ENCODE results near the gene SYNJ1. TPM values are rescaled to one million over a fixed set of nuclear protein-coding genes. Genes with fewer than 3 reads are reported as not detected.

Gene SYNJ1
- total and polyA plus RNA-seq, 2 of the 13 experiments (the other 11 are each of a cell fraction or from before 2014, with no cell fraction given) = 2.0 to 2.7 TPM

DNA sequence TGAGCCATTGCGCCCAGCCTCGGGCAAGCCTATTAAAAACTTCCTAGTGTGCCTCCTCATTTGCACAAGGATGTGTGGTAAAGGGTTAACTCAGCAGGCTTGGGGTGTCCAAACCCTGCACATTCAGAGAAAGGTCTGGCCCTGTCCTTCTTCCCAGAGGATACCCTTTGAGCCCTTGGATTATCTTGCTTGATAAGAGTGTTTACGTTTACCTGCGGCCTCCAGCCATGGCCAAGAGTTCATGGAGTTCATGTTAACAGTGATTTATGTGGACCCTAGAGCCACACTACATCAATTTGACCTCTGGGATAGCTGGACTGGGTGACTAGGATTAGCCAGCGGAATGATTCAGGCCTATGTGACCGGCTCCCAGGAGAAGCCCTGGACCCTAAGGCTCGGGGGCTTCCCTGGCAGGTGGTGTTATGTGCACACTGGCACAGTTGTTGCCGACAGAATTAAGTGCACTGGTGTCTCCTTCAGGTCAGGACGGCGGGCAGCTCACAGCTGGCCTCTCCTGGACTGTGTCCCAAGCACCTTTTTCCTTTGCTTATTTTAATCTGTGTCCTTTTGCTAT is 134.8 kb downstream of the SYNJ1 start (continued):
- peak; percentile 97 for TF ChIP-seq ZNF788 (CRISPR knock-in tag; IDR thresholded peaks at IDR 0.05; ENCODE audit: borderline replicate concordance)
- TF ChIP-seq, protein P1, sequence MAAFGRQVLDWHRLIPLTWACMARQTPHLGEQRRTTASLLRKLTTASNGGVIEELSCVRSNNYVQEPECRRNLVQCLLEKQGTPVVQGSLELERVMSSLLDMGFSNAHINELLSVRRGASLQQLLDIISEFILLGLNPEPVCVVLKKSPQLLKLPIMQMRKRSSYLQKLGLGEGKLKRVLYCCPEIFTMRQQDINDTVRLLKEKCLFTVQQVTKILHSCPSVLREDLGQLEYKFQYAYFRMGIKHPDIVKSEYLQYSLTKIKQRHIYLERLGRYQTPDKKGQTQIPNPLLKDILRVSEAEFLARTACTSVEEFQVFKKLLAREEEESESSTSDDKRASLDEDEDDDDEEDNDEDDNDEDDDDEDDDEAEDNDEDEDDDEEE (CRISPR knock-in tag; IDR thresholded peaks at IDR 0.05) = 0 out of 2 replicates have a peak, but pooled peaks have one; percentile 26
- TF ChIP-seq ZSCAN9 (CRISPR knock-in tag; IDR thresholded peaks at IDR 0.05; ENCODE audit: borderline replicate concordance) = no peak; the same call in 1 of the 2 replicates
- TF ChIP-seq, protein P2, sequence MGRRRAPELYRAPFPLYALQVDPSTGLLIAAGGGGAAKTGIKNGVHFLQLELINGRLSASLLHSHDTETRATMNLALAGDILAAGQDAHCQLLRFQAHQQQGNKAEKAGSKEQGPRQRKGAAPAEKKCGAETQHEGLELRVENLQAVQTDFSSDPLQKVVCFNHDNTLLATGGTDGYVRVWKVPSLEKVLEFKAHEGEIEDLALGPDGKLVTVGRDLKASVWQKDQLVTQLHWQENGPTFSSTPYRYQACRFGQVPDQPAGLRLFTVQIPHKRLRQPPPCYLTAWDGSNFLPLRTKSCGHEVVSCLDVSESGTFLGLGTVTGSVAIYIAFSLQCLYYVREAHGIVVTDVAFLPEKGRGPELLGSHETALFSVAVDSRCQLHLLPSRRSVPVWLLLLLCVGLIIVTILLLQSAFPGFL (CRISPR knock-in tag; IDR thresholded peaks at IDR 0.05) = no peak
- no peak for TF ChIP-seq RBFOX2 (IDR thresholded peaks at IDR 0.05; ENCODE audit: low read depth, low read length)
- peak; percentile 92 for TF ChIP-seq FOXJ3 (CRISPR knock-in tag; IDR thresholded peaks at IDR 0.05; ENCODE audit: borderline replicate concordance)
- no peak for TF ChIP-seq SRF (IDR thresholded peaks at IDR 0.05; ENCODE audit: low read depth, low read length)
- peak; percentile 84 for TF ChIP-seq IRF2 (CRISPR knock-in tag; IDR thresholded peaks at IDR 0.05)
- TF ChIP-seq, protein P3, sequence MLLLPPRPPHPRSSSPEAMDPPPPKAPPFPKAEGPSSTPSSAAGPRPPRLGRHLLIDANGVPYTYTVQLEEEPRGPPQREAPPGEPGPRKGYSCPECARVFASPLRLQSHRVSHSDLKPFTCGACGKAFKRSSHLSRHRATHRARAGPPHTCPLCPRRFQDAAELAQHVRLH (CRISPR knock-in tag; IDR thresholded peaks at IDR 0.05; ENCODE audit: borderline replicate concordance, low read depth) = peak; percentile 50
- 0 out of 2 replicates have a peak, but pooled peaks have one; percentile 51 for TF ChIP-seq TGIF2 (CRISPR knock-in tag; IDR thresholded peaks at IDR 0.05)
- TF ChIP-seq ZNF24 (IDR thresholded peaks at IDR 0.05) = no peak
- TF ChIP-seq, protein P4, sequence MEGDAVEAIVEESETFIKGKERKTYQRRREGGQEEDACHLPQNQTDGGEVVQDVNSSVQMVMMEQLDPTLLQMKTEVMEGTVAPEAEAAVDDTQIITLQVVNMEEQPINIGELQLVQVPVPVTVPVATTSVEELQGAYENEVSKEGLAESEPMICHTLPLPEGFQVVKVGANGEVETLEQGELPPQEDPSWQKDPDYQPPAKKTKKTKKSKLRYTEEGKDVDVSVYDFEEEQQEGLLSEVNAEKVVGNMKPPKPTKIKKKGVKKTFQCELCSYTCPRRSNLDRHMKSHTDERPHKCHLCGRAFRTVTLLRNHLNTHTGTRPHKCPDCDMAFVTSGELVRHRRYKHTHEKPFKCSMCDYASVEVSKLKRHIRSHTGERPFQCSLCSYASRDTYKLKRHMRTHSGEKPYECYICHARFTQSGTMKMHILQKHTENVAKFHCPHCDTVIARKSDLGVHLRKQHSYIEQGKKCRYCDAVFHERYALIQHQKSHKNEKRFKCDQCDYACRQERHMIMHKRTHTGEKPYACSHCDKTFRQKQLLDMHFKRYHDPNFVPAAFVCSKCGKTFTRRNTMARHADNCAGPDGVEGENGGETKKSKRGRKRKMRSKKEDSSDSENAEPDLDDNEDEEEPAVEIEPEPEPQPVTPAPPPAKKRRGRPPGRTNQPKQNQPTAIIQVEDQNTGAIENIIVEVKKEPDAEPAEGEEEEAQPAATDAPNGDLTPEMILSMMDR (CRISPR knock-in tag; IDR thresholded peaks at IDR 0.05) = peak; percentile 23
- TF ChIP-seq, protein P5, sequence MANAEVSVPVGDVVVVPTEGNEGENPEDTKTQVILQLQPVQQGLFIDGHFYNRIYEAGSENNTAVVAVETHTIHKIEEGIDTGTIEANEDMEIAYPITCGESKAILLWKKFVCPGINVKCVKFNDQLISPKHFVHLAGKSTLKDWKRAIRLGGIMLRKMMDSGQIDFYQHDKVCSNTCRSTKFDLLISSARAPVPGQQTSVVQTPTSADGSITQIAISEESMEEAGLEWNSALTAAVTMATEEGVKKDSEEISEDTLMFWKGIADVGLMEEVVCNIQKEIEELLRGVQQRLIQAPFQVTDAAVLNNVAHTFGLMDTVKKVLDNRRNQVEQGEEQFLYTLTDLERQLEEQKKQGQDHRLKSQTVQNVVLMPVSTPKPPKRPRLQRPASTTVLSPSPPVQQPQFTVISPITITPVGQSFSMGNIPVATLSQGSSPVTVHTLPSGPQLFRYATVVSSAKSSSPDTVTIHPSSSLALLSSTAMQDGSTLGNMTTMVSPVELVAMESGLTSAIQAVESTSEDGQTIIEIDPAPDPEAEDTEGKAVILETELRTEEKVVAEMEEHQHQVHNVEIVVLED (CRISPR knock-in tag; IDR thresholded peaks at IDR 0.05; ENCODE audit: borderline replicate concordance) = peak; percentile 60; the same call in 1 of the 2 replicates
- no peak for TF ChIP-seq ZNF354B (CRISPR knock-in tag; IDR thresholded peaks at IDR 0.05)
- TF ChIP-seq, protein P6, sequence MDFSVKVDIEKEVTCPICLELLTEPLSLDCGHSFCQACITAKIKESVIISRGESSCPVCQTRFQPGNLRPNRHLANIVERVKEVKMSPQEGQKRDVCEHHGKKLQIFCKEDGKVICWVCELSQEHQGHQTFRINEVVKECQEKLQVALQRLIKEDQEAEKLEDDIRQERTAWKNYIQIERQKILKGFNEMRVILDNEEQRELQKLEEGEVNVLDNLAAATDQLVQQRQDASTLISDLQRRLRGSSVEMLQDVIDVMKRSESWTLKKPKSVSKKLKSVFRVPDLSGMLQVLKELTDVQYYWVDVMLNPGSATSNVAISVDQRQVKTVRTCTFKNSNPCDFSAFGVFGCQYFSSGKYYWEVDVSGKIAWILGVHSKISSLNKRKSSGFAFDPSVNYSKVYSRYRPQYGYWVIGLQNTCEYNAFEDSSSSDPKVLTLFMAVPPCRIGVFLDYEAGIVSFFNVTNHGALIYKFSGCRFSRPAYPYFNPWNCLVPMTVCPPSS (IDR thresholded peaks at IDR 0.05) = no peak
- TF ChIP-seq, protein P7, sequence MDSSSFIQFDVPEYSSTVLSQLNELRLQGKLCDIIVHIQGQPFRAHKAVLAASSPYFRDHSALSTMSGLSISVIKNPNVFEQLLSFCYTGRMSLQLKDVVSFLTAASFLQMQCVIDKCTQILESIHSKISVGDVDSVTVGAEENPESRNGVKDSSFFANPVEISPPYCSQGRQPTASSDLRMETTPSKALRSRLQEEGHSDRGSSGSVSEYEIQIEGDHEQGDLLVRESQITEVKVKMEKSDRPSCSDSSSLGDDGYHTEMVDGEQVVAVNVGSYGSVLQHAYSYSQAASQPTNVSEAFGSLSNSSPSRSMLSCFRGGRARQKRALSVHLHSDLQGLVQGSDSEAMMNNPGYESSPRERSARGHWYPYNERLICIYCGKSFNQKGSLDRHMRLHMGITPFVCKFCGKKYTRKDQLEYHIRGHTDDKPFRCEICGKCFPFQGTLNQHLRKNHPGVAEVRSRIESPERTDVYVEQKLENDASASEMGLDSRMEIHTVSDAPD (CRISPR knock-in tag; IDR thresholded peaks at IDR 0.05) = peak; percentile 93
- TF ChIP-seq RAD21 (CRISPR knock-in tag; IDR thresholded peaks at IDR 0.05) = peak; percentile 32; the same call in 1 of the 2 replicates
- TF ChIP-seq FOXK2 (IDR thresholded peaks at IDR 0.05) = peak; percentile 85
- TF ChIP-seq, protein P8, sequence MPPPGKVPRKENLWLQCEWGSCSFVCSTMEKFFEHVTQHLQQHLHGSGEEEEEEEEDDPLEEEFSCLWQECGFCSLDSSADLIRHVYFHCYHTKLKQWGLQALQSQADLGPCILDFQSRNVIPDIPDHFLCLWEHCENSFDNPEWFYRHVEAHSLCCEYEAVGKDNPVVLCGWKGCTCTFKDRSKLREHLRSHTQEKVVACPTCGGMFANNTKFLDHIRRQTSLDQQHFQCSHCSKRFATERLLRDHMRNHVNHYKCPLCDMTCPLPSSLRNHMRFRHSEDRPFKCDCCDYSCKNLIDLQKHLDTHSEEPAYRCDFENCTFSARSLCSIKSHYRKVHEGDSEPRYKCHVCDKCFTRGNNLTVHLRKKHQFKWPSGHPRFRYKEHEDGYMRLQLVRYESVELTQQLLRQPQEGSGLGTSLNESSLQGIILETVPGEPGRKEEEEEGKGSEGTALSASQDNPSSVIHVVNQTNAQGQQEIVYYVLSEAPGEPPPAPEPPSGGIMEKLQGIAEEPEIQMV (CRISPR knock-in tag; IDR thresholded peaks at IDR 0.05; ENCODE audit: low read depth) = 0 out of 2 replicates have a peak, but pooled peaks have one; percentile 76
- TF ChIP-seq ZNF251 (CRISPR knock-in tag; IDR thresholded peaks at IDR 0.05) = no peak
